NCI-H1417 treated with DMSO at 0.1 percent for 48 hours (cell line): ENCODE results near the gene PNMA8A.

Source experiments
- DNase-seq: peaks from one replicate; lab custom pipeline; 2025; lab: John Stamatoyannopoulos, UW

Gene PNMA8A

GRCh38 chr19:46492841-46493235 lies 21.5 kb upstream of the PNMA8A start:
- no peak for DNase-seq

GRCh38 chr19:46491975-46492682 lies 20.8 kb upstream of the PNMA8A start:
- DNase-seq, result no peak

GRCh38 chr19:46490774-46491173 lies 19.4 kb upstream of the PNMA8A start:
- DNase-seq, result no peak

- no peak for DNase-seq
These were observed 18.3 kb upstream of the PNMA8A start for GRCh38 chr19:46489445-46490272.

GRCh38 chr19:46488551-46488950 lies 17.2 kb upstream of the PNMA8A start:
- DNase-seq, result no peak

- DNase-seq, result no peak
These were observed 16.6 kb upstream of the PNMA8A start for GRCh38 chr19:46487802-46488445.

- no peak for DNase-seq
These were observed 15.9 kb upstream of the PNMA8A start for GRCh38 chr19:46487178-46487801.

- DNase-seq, result no peak
These were observed 15.0 kb upstream of the PNMA8A start for GRCh38 chr19:46486358-46486757.

GRCh38 chr19:46484656-46485055 lies 13.3 kb upstream of the PNMA8A start:
- no peak for DNase-seq

- DNase-seq, result no peak
These were observed 11.3 kb upstream of the PNMA8A start for GRCh38 chr19:46482631-46483030.

- no peak for DNase-seq
These were observed 10.6 kb upstream of the PNMA8A start for GRCh38 chr19:46481947-46482346.

GRCh38 chr19:46481223-46481848 lies 10.0 kb upstream of the PNMA8A start:
- DNase-seq, result no peak

GRCh38 chr19:46480415-46480814 lies 9.1 kb upstream of the PNMA8A start:
- DNase-seq, result no peak

- DNase-seq, result peak; percentile 40
These were observed 7.1 kb upstream of the PNMA8A start for GRCh38 chr19:46478356-46478986.

- DNase-seq, result no peak
These were observed 4.6 kb upstream of the PNMA8A start for GRCh38 chr19:46475986-46476385.

- no peak for DNase-seq
These were observed 2.8 kb upstream of the PNMA8A start for GRCh38 chr19:46474211-46474610.

- no peak for DNase-seq
These were observed 1.2 kb upstream of the PNMA8A start for GRCh38 chr19:46472592-46472991.

GRCh38 chr19:46471811-46472543 lies 614 bp upstream of the PNMA8A start:
- DNase-seq, result no peak

GRCh38 chr19:46470376-46470775 lies 987 bp downstream of the PNMA8A start:
- no peak for DNase-seq

GRCh38 chr19:46469541-46470185 lies 1.7 kb downstream of the PNMA8A start:
- no peak for DNase-seq
